Ovary (tissue), 9 donors: ENCODE results near the gene NT5DC2. TPM values are rescaled to one million over a fixed set of nuclear protein-coding genes. Genes with fewer than 3 reads are reported as not detected.

Source experiments
- DNase-seq, 5 donors: peaks; one replicate each; pipeline ENCODE4 v3.0.0-alpha.2; 2019 to 2020
- H3K27ac ChIP-seq, 2 donors: fragments of 200-600 bp; one replicate each; pipeline versions ENCODE4 v1.5.1 to v1.8.0; 2019 to 2022
- H3K27me3 ChIP-seq: fragments of 200-600 bp; one replicate; pipeline ENCODE4 v1.8.0; 2022
- H3K36me3 ChIP-seq: fragments of 200-600 bp; sonication (generic); one replicate; pipeline ENCODE4 v1.5.1; 2019
- H3K4me1 ChIP-seq: one replicate; pipeline ENCODE4 v1.8.1; 2013; ENCODE audit warnings: mild to moderate bottlenecking, moderate library complexity; ENCODE audit not compliant: insufficient read depth
- H3K4me3 ChIP-seq: fragments of 200-600 bp; sonication (generic); one replicate; pipeline ENCODE4 v1.5.1; 2017
- H3K9me3 ChIP-seq, 2 donors: fragments of 200-600 bp in 1 of 2; sonication (generic) in 1 of 2; one replicate each; pipeline versions ENCODE4 v1.5.1 to v1.8.1; 2013 to 2019; ENCODE audit warnings: mild to moderate bottlenecking in 1 of 2, moderate library complexity in 1 of 2
- EP300 ChIP-seq: sonication (generic); formaldehyde crosslinking; IDR thresholded peaks from one replicate; pipeline ENCODE4 v1.6.1; 2017; ENCODE audit warnings: antibody characterized with exemption
- POLR2A ChIP-seq: fragments of 450-650 bp; IDR thresholded peaks from one replicate; pipeline ENCODE4 v1.6.1; 2017; ENCODE audit warnings: antibody characterized with exemption, mild to moderate bottlenecking, moderate library complexity
- WGBS, 3 donors: extraction: QIAGEN DNeasy Blood & Tissue Kit in 1 of 3; methylation state at CpG; one replicate each; pipeline versions ENCODE4 v1.1.5 to v1.1.7; 2013 to 2017; 5-methylcytosine and 5-hydroxymethylcytosine counted together
- intact Hi-C, 4 donors: fragments of 100-400 bp; cut with DNase I; formaldehyde crosslinking; loops; one replicate each; pipeline versions ENCODE4 v1.11.0 to v1.15.1; 2022 to 2023
- polyA plus RNA-seq, 2 donors: library from polyadenylated mRNA; stranded (reverse); fragments of 200-250 nt in 1 of 2; fragments of 350-450 nt in 1 of 2; fragmentation: Illumina TruSeq in 1 of 2; extraction: RNeasy Lipid Tissue Mini Kit (QIAGEN cat#74804) in 1 of 2; gene quantifications; one replicate each; pipeline ENCODE4 v1.2.3, GENCODE V29; 2013 to 2014
- total RNA-seq, 7 donors: library from RNA; depleted of rRNA in 2 of 7; stranded (reverse); fragments of >200 nt in 2 of 7; fragmentation: NEBNext Ultra II Directional in 3 of 7; extraction: Animal tissue kit (Norgen Biotek cat#: 25700) in 3 of 7; gene quantifications; one replicate each; pipeline versions ENCODE4 v1.1.0 to v1.2.4, GENCODE V29; 2016 to 2023
- TF ChIP-seq, protein P1 (sequence below), 3 donors: fragments of 450-650 bp in 2 of 3; fragments of 200-600 bp in 1 of 3; IDR thresholded peaks; one replicate each; pipeline versions ENCODE4 v1.5.1 to v1.8.0; 2016 to 2022; ENCODE audit warnings: antibody characterized with exemption in 3 of 3, mild to moderate bottlenecking in 1 of 3
- donor health status: DM: no; HTN: no; CAD: no; lungs with moderate emphysema.
- donor health status: DM: no; HTN: no; CAD: no.
- donor health status: Bipolar disorder and iron deficiency.
- donor health status: DM: yes; HTN: yes; CAD: no.
- donor health status: DM: no; HTN: no; CAD: no.
- donor health status: DM: yes; HTN: yes; CAD: no.

NT5DC2 gene
- total and polyA plus RNA-seq, 9 donors, result 19.6 to 129 (median 51.9) TPM

- Histone ChIP-seq H3K4me3 (no peak overlapping the region), H3K36me3 (peaks cover 2% of the 10 kb centered on the region), H3K4me1 (peaks cover 12% of the 10 kb centered on the region), H3K27ac (no peak overlapping the region), H3K27me3 (no peaks in the 10 kb centered on the region), H3K9me3 (no peaks in the 10 kb centered on the region)
- no peak for DNase-seq
- WGBS, 3 donors, result 87 to 93% (median 92%) methylated on average over 18 of the region's 18 CpGs
- intact Hi-C loops, result no loop called here
- TF ChIP-seq POLR2A, result no peak
- TF ChIP-seq, protein P1, sequence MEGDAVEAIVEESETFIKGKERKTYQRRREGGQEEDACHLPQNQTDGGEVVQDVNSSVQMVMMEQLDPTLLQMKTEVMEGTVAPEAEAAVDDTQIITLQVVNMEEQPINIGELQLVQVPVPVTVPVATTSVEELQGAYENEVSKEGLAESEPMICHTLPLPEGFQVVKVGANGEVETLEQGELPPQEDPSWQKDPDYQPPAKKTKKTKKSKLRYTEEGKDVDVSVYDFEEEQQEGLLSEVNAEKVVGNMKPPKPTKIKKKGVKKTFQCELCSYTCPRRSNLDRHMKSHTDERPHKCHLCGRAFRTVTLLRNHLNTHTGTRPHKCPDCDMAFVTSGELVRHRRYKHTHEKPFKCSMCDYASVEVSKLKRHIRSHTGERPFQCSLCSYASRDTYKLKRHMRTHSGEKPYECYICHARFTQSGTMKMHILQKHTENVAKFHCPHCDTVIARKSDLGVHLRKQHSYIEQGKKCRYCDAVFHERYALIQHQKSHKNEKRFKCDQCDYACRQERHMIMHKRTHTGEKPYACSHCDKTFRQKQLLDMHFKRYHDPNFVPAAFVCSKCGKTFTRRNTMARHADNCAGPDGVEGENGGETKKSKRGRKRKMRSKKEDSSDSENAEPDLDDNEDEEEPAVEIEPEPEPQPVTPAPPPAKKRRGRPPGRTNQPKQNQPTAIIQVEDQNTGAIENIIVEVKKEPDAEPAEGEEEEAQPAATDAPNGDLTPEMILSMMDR (IDR thresholded peaks at IDR 0.05), result no peak
- TF ChIP-seq EP300, result no peak
These were observed 44.2 kb downstream of the NT5DC2 start for GRCh38 chr3:52489453-52489852.

DNA sequence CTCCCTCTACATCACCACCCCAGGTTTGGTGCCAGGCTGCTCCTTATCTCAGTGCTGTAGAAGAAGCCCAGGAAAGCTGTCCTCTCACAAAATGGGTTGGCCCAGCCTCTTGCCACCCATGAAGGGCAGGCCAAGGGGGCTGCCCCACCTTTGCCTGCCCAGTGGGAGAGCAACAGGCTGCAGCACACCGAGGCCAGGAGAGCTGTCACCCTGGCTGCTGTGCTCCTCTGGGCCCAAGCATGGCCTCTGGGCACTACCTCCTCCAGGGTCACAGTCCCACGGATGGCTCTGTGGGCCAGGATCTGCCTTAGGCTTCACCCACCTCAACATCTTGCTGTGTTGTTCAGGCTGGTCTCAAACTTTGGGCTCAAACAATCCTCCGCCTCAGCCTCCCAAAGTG is 44.9 kb downstream of the NT5DC2 start:
- no peak overlapping the region for H3K27ac ChIP-seq
- no peaks in the 10 kb centered on the region for H3K9me3 ChIP-seq
- peaks cover 2% of the 10 kb centered on the region for H3K36me3 ChIP-seq
- peaks cover 14% of the 10 kb centered on the region for H3K4me1 ChIP-seq
- H3K27me3 ChIP-seq, result no peaks in the 10 kb centered on the region
- 82 to 94% (median 90%) methylated on average over 3 of the region's 3 CpGs for WGBS, 3 donors
- DNase-seq, result no peak
- TF ChIP-seq POLR2A (no peak), EP300 (no peak)
- TF ChIP-seq, protein P1 (IDR thresholded peaks at IDR 0.05), result no peak
- intact Hi-C loops, result no loop called here
- H3K4me3 ChIP-seq, result no peak overlapping the region

- WGBS, 3 donors, result 95 to 96% (median 96%) methylated on average over 58 to 59 of the region's 59 CpGs
- TF ChIP-seq, protein P1 (IDR thresholded peaks at IDR 0.05), result no peak
- TF ChIP-seq POLR2A (no peak), EP300 (no peak)
- Histone ChIP-seq H3K9me3 (no peaks in the 10 kb centered on the region), H3K27me3 (no peaks in the 10 kb centered on the region), H3K4me1 (peaks cover 18% of the 10 kb centered on the region), H3K4me3 (no peak overlapping the region), H3K27ac (no peak overlapping the region), H3K36me3 (peaks cover 2% of the 10 kb centered on the region)
- DNase-seq, result no peak
- intact Hi-C loops, result no loop called here
These were observed 45.6 kb downstream of the NT5DC2 start for GRCh38 chr3:52487788-52488691.

DNA sequence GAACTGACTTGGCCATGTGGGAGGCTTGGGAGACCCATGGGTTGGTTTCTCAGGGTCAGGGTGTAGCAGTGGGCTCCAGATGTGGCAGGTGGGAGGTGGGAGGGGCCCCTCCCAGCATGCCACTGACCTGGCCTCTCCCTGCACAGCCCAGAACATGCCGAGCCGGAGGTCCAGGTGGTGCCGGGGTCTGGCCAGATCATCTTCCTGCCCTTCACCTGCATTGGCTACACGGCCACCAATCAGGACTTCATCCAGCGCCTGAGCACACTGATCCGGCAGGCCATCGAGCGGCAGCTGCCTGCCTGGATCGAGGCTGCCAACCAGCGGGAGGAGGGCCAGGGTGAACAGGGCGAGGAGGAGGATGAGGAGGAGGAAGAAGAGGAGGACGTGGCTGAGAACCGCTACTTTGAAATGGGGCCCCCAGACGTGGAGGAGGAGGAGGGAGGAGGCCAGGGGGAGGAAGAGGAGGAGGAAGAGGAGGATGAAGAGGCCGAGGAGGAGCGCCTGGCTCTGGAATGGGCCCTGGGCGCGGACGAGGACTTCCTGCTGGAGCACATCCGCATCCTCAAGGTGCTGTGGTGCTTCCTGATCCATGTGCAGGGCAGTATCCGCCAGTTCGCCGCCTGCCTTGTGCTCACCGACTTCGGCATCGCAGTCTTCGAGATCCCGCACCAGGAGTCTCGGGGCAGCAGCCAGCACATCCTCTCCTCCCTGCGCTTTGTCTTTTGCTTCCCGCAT is 46.4 kb downstream of the NT5DC2 start:
- TF ChIP-seq POLR2A, result no peak
- TF ChIP-seq EP300, result no peak
- TF ChIP-seq, protein P1 (IDR thresholded peaks at IDR 0.05), result no peak
- Histone ChIP-seq H3K27ac (no peak overlapping the region), H3K4me3 (no peak overlapping the region), H3K27me3 (no peaks in the 10 kb centered on the region), H3K36me3 (peaks cover 2% of the 10 kb centered on the region), H3K9me3 (no peaks in the 10 kb centered on the region), H3K4me1 (peaks cover 18% of the 10 kb centered on the region)
- no peak for DNase-seq
- intact Hi-C loops, result no loop called here
- whole genome bisulfite sequencing, 3 donors, result 89 to 93% (median 92%) methylated on average over 31 of the region's 31 CpGs
